Sigmoid colon (tissue), 7 donors: Measurements from ENCODE around the gene PLEKHG7. TPM values are rescaled to one million over a fixed set of nuclear protein-coding genes. Genes with fewer than 3 reads are reported as not detected.
"Not testable (repeated sequence)": the region's sequence is repeated elsewhere in the genome, so short reads cannot be mapped to it uniquely, and the experiment has no call there.

Source experiments
- DNase-seq: peaks from one replicate; pipeline ENCODE4 v3.0.0-alpha.2; 2019
- H3K27ac ChIP-seq, 4 donors: fragments of 200-600 bp; sonication (generic); one replicate each; pipeline ENCODE4 v1.5.1; 2016 to 2019; ENCODE audit warnings: mild to moderate bottlenecking in 1 of 4
- H3K27me3 ChIP-seq, 3 donors: fragments of 200-600 bp; sonication (generic); one replicate each; pipeline ENCODE4 v1.5.1; 2019; ENCODE audit warnings: mild to moderate bottlenecking in 1 of 3
- H3K36me3 ChIP-seq, 4 donors: fragments of 200-600 bp; sonication (generic); one replicate each; pipeline ENCODE4 v1.5.1; 2016 to 2019
- H3K4me1 ChIP-seq, 4 donors: fragments of 200-600 bp; sonication (generic); one replicate each; pipeline ENCODE4 v1.5.1; 2017 to 2019
- H3K4me3 ChIP-seq, 4 donors: fragments of 200-600 bp; sonication (generic); one replicate each; pipeline ENCODE4 v1.5.1; 2017 to 2019; ENCODE audit warnings: mild to moderate bottlenecking in 2 of 4, moderate library complexity in 1 of 4
- H3K9me3 ChIP-seq, 4 donors: fragments of 200-600 bp in 3 of 4; sonication (generic) in 3 of 4; one replicate each; pipeline versions ENCODE4 v1.5.1 to v1.6.1; 2013 to 2019
- CTCF ChIP-seq, 4 experiments: fragments of 450-650 bp in 3 of 4; fragments of 200-600 bp in 1 of 4; IDR thresholded peaks; one replicate each; pipeline ENCODE4 v1.5.1; 2016 to 2019; ENCODE audit warnings: antibody characterized with exemption in 4 of 4, mild to moderate bottlenecking in 3 of 4, moderate library complexity in 2 of 4
- EP300 ChIP-seq, 4 donors: sonication (generic); formaldehyde crosslinking; IDR thresholded peaks; one replicate each; pipeline ENCODE4 v1.6.1; 2017; ENCODE audit warnings: antibody characterized with exemption in 4 of 4
- POLR2A ChIP-seq, 2 donors: fragments of 450-650 bp; IDR thresholded peaks; one replicate each; pipeline ENCODE4 v1.6.1; 2016; ENCODE audit warnings: antibody characterized with exemption in 2 of 2, mild to moderate bottlenecking in 2 of 2, moderate library complexity in 2 of 2
- POLR2AphosphoS5 ChIP-seq, 4 donors: sonication (generic); formaldehyde crosslinking; IDR thresholded peaks; one replicate each; pipeline ENCODE4 v1.6.1; 2017; ENCODE audit warnings: antibody characterized with exemption in 4 of 4
- WGBS, 2 donors: extraction: QIAGEN DNeasy Blood & Tissue Kit; methylation state at CpG; one replicate each; pipeline ENCODE4 v1.1.7; 2013; 5-methylcytosine and 5-hydroxymethylcytosine counted together
- intact Hi-C: fragments of 100-400 bp; cut with DNase I; formaldehyde crosslinking; loops from one replicate; pipeline ENCODE4 v1.15.1; 2023
- polyA plus RNA-seq, 3 donors: library from polyadenylated mRNA; stranded (reverse); fragments of 200-250 nt; gene quantifications; one replicate each; pipeline ENCODE4 v1.2.3, GENCODE V29; 2013
- total RNA-seq, 4 donors: library from RNA; depleted of rRNA; stranded (reverse); fragments of >200 nt; gene quantifications; one replicate each; pipeline ENCODE4 v1.1.0, GENCODE V29; 2016
- donor health status: healthy with polysubstance abuse.
- donor health status: Bipolar disorder and iron deficiency.
- donor health status: healthy.

PLEKHG7 gene
- total RNA-seq, result under 1 TPM in 1 of 4 donors, not detected in 3; 0.41 TPM
- under 1 TPM; 0.23 to 0.71 (median 0.60) TPM for polyA plus RNA-seq

GRCh38 chr12:92702754-92703679 is at the start of gene PLEKHG7:
Gene PLEKHG7, plus strand, starts transcription at chr12:92702989. Its CDS starts 3,643 bp downstream, at chr12:92706632.
- Histone ChIP-seq H3K27ac (no peak within 1 kb of the TSS), H3K4me3 (no peak within 1 kb of the TSS), H3K9me3 (peaks cover 0 to under 1% (median 0%) of the 10 kb centered on the region in 4 donors), H3K36me3 (no peaks in the 10 kb centered on the region), H3K4me1 (no peaks in the 10 kb centered on the region), H3K27me3 (no peaks in the 10 kb centered on the region)
- TF ChIP-seq POLR2AphosphoS5 (IDR thresholded peaks at IDR 0.05), result no peak
- no peak for TF ChIP-seq EP300 (IDR thresholded peaks at IDR 0.05)
- no peak for TF ChIP-seq CTCF (IDR thresholded peaks at IDR 0.05)
- TF ChIP-seq POLR2A (IDR thresholded peaks at IDR 0.05), result no peak
- intact Hi-C loops, result no loop called here
- DNase-seq, result no peak
- 21 to 66% methylated on average over 8 of the region's 8 CpGs for WGBS, 2 donors

GRCh38 chr12:92654256-92654655 is 48.5 kb upstream of the PLEKHG7 start:
- intact Hi-C loops, DNase-seq, H3K9me3 ChIP-seq, H3K4me3 ChIP-seq, H3K36me3 ChIP-seq, H3K27ac ChIP-seq, H3K27me3 ChIP-seq: not testable (repeated sequence)
- 87 to 93% methylated on average over 4 of the region's 4 CpGs for WGBS, 2 donors
- H3K4me1 ChIP-seq, result peaks cover 0 to 10% (median 0%) of the 10 kb centered on the region in 4 donors

- intact Hi-C loops, result no loop called here
- Histone ChIP-seq H3K27me3 (no peaks in the 10 kb centered on the region), H3K27ac (no peak overlapping the region), H3K9me3 (no peaks in the 10 kb centered on the region), H3K4me1 (peaks cover 0 to 5% (median 0%) of the 10 kb centered on the region in 4 donors), H3K36me3 (no peaks in the 10 kb centered on the region), H3K4me3 (no peak overlapping the region)
- TF ChIP-seq POLR2AphosphoS5 (IDR thresholded peaks at IDR 0.05), result no peak
- no peak for TF ChIP-seq EP300 (IDR thresholded peaks at IDR 0.05)
- TF ChIP-seq CTCF (IDR thresholded peaks at IDR 0.05), result no peak
- no peak for TF ChIP-seq POLR2A (IDR thresholded peaks at IDR 0.05)
- DNase-seq, result no peak
- WGBS, 2 donors, result 81 to 90% methylated on average over 1 of the region's 1 CpG
Observed at GRCh38 chr12:92654929-92655328, 47.9 kb upstream of the PLEKHG7 start.

DNA sequence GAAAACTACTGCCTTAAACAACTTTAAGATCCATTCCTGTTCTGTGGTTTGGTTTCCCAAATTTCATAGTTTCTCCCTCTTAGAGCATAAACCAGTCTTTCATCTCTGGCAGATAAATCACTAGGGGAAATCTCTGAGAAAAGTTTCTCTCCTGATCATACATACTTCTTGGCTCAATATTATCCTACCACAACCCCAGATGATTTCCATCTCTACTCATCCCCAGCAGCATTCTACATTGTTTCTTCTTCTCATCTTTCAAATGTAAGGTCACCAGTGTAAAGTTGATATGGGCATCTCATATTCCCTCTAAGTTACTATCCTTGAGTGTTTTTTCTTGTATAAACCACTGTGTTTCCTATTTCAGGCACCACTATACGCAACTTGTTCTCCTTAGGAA is 45.9 kb upstream of the PLEKHG7 start:
- 94 to 96% methylated on average over 1 of the region's 1 CpG for WGBS, 2 donors
- H3K27ac ChIP-seq, result no peak overlapping the region

More for the DNA sequence above, 45.9 kb upstream of the PLEKHG7 start:
- intact Hi-C loops, result no loop called here
- H3K4me3 ChIP-seq, result no peak overlapping the region
- no peaks in the 10 kb centered on the region for H3K9me3 ChIP-seq
- H3K36me3 ChIP-seq, result no peaks in the 10 kb centered on the region
- TF ChIP-seq CTCF (IDR thresholded peaks at IDR 0.05), result no peak
- no peak for TF ChIP-seq POLR2A (IDR thresholded peaks at IDR 0.05)
- TF ChIP-seq POLR2AphosphoS5 (IDR thresholded peaks at IDR 0.05), result no peak
- no peak for TF ChIP-seq EP300 (IDR thresholded peaks at IDR 0.05)
- DNase-seq, result no peak
- H3K27me3 ChIP-seq, result no peaks in the 10 kb centered on the region
- H3K4me1 ChIP-seq, result peaks cover 0 to 5% (median 0%) of the 10 kb centered on the region in 4 donors
